NCI-H82 treated with DMSO at 0.1 percent for 48 hours (cell line): ENCODE results near the gene FER.
"Not testable (repeated sequence)": the region's sequence is repeated elsewhere in the genome, so short reads cannot be mapped to it uniquely, and the experiment has no call there.

Experiments used
- DNase-seq: peaks from one replicate; lab custom pipeline; 2025; ENCODE audit not compliant: unreplicated experiment; lab: John Stamatoyannopoulos, UW

The FER gene

DNA sequence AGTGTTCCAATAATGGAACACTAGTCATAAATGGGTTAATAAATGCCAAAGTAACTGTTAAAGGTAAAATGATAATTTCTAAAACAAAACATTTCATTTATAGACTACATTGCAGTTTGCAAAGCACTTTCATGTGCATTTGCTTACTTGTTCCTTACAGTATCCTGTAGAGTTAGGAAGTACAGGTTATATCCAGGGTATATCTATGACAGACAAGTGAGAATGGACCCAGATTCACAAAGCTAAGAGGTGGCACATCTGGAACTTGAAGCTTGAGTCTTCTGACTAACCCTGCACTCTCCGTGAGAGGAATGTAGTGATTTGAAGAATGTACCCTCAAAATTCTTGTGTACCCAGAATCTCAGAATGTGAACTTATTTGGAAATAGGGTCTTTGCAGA is 121.4 kb downstream of the FER start:
- DNase-seq = no peak

GRCh38 chr5:108876451-108876850 is 128.8 kb downstream of the FER start:
- no peak for DNase-seq

GRCh38 chr5:108878756-108879155 is 131.1 kb downstream of the FER start:
- DNase-seq = peak; percentile 2

DNA sequence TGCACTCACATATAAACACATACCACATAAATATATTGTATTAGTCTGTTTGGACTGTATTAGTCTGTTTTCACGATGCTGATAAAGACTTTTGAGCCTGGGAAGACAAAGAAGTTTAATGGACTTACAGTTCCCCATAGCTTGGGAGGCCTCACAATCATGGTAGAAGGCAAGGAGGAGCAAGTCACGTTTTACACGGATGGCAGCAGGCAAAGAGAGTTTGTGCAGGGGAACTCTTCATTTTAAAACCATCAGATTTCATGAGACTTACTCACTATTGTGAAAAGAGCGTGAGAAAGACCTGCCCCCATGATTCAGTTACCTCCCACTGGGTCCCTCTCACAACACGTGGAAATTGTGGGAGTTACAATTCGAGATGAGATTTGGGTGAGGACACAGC is 133.4 kb downstream of the FER start:
- DNase-seq = no peak

- no peak for DNase-seq
These were observed 137.0 kb downstream of the FER start for GRCh38 chr5:108884736-108885135.

GRCh38 chr5:108898257-108898656 is 150.6 kb downstream of the FER start:
- no peak for DNase-seq

DNA sequence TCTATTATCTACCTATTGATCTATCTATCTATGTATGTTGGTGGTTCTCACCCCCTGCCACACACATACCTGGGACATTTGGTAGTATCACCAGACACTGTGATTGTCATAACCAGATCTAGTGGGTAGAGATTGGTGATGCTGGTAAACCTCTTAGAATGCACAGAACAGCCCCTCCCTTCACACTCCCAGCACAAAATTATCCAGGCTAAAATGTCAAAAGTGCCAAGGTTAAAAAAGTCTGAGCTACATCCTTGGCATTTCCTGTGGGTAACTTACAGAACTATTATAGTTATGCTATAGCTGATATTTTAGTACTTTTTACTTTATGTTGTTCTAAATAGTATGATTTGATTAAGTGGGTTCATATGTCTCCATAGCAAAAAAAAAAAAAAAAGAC is 151.0 kb downstream of the FER start:
- DNase-seq = no peak

GRCh38 chr5:108899244-108899643 is 151.5 kb downstream of the FER start:
- not testable (repeated sequence) for DNase-seq

DNA sequence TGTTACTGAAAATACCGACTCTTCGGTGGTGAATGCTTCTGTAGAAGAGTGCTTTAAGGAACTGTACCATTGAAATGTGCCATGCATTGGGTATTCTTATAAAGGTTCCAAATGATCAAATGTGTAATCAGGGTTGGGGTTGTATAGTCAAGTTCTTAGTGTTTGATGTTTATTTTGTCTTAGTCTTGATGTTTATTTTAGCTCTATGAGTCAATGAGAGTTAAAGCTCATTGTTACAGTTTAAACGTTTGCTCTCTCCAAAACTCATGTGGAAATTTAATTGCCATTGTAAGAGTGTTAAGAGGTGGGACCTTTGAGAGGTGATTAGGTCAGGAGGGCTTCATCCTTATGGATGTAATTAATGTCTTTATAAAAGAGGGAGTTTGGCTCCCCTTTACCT is 153.0 kb downstream of the FER start:
- DNase-seq = no peak

DNA sequence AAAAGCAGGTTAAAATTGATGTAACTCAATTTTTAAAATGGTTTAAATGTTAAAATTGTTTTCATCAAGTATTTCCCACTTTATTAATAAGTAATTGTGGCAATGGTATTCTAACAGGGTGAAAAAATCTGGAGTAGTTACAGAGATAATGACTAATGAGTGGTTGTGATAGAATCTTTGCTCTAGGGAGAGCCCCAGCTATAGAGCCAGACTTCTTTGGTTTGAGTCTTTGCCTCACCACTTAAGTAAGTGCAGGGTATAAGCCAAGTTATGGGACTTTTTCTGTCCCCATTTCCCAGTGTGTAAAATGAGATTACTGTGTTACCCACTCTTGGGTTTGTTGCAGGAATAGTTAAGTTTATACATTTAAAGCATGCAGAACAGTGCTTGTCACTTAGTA is 158.1 kb downstream of the FER start:
- DNase-seq = no peak

GRCh38 chr5:108910627-108911026 is 162.9 kb downstream of the FER start:
- no peak for DNase-seq

DNA sequence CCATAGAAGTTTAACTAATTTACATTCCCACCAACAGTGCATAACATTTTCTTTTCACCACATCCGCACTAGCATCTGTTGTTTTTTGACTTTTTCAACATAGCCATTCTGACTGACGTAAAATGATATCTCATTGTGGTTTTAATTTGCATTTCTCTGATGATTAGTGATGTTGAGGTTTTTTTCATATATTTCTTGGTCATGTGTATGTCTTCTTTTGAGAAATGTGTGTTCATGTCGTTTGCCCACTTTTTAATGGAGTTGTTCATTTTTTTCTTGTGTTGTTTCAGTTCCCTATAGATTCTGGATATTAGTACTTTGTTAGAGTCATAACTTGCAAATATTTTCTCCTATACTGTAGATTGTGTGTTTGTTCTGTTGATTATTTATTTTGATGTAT is 163.4 kb downstream of the FER start:
- no peak for DNase-seq

DNA sequence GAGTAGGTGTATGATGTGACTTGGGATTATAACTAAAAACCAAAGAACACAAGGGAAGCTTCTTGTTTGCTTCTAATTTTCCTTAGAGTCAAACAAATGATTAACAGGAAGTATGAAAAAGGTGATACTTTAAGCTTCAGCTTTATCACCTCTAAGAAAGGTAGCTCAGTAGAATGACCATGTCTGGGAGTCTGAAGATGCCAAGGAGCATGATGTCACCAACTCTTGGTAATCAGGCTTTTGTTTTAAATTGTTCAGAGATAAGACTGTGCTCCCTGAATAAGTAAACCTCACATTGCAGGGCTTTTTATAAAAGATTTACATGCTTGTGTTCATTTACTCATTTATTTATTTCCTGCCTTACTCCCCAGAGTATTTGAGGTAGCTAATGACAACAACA is 169.9 kb downstream of the FER start:
- DNase-seq = no peak

- DNase-seq = no peak
These were observed 172.1 kb downstream of the FER start for GRCh38 chr5:108919591-108920326.

DNA sequence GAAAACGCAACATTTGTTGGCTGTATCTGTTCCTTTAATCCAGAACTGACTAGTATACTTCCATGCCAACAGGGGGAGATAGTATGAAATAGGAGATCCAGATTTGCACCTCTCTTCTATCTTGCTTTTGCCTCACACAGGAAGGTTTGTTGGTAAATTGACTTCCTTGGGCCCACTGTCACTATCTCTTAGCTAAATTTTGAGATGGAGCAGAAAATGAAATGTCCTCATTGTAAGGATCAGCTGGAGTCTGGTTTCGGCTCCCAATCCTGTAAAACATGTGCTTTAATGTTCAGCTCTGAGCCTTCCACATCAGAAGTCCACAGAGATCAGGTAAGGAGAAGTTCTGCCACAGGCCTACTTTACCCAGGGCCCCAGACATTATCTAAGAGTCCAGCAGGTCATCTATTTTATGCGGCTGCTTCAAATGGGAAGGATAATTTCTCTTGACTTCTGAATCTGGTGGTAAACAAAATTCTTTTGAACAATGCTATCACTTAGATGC is 176.8 kb downstream of the FER start:
- DNase-seq = no peak

DNA sequence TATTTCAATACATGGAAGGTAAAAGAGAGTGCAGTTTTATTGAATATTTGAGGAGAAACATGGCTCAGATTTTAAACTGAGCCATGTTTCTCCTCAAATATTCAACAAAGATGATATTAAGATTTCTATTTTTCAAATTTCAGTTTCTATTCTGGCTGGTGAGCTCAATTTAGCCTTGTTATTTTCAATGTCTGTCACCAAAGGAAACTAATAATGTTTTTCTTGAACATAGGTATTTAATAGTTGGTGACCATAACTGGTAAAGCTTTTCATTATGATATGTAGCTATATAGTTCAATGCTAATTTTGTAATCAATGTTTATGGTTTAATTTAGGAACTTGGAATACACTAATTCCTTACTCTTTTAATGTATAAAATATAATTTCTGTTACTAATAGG is 177.4 kb downstream of the FER start:
- DNase-seq = no peak

DNA sequence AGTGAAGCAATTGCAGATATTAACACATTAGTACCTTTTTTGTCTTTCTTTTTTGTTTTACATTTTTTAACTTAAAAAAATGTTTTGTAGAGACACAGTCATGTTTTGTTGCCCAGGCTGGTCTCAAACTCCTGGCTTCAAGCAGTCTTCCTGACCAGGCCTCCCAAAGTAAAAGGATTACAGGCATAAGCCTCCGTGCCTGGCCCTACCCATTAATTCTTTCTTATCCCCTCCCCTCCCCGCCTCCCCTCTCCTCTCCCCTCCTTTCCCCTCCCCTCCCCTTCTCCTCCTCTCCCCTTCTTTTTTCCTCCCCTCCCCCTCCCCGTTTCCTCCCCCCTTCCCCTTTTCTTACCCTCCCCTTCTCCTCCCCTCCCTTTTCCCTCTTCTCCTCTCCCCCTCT is 182.4 kb downstream of the FER start:
- no peak for DNase-seq

DNA sequence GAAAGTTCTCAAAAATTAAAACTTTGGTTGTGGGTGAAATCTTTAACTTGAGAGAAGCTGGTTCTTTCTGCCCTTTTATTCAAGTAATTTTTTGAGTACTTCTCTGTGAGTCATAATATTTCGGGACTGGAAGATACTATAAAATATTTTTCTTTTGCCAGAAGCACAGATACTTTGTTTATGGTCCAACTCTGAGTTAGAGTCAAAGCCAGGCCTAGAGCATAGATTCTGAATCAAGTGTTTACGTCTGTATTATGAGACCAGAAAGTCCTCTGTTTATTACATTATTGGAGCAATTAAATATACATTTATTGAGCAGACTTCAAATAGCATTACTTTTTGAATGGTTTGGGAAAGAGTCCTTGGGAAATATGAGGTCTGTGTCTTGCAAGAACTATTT is 187.9 kb downstream of the FER start:
- DNase-seq = no peak

DNA sequence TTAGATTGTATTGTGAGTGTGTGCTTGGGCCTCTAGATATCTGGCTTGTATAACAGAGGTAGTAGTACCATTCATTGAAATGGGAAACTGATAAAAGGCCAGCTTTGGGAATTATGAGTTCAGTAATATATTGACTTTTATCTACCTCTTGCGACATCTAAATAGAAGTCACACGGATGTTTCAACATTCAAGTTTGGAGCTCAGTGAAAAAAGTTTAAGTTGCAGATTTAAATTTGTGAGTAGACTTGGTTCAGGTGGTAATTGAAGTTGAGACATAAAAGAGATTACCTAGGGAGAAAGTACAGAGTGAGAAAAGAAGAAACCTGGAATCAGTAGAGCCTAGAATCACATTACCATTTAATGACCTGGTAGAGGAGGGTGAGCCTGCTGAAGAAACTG is 189.5 kb downstream of the FER start:
- DNase-seq = no peak

DNA sequence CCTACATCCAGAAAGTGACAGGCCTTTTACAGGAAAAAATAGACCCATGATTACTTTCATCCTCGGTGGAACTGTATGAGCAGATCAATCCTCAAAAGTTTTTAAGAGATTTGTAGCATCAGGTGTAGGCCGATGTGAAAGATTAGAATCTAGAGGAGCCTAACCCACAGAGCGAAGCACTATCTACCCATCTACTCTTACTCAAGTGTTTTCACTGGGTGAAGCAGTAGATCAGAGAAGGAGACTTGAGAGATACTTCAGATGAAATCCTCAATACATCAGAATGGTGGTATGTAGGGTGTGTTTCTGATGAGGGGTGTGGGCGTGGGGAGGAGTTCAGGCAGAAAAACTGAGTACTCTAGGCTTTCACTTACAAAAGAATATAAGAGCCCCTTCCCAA is 192.8 kb downstream of the FER start:
- no peak for DNase-seq

DNA sequence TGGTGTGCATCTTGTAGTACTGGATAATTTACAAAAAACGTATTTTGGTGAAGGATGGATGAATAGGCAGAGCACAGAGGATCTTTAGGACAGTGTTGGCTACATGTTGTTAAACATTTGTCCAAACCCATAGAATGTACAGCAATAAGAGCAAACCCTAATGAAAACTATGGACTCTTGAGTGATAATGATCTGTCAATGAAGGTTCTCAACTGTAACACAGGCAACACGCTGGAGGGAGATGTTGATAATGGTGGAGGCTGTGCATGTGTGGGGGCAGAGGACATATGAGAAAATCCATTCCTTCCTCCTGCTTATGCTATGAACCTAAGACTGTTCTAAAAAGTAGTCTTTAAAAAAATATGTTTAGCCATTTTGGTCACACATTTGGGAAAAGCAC is 194.0 kb downstream of the FER start:
- no peak for DNase-seq

DNA sequence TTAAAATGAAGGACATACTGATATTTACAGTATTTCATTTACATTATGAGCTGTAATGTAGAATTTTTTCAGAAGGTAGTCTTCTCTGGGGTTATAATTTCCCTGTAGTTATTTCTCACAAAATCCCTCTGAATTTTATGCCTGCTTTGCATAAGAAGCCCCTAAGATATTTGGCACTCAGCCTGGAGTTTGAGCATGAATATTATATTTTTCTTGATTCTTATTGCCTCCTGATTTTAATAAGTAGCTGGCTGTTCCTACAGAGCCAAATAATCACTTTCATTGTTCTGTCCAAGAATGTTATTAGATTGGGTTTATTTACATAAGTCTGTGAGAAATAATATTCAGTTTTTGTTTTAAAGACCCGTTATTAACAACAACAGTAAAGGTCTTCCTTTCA is 195.0 kb downstream of the FER start:
- DNase-seq = no peak

GRCh38 chr5:108945094-108945493 is 197.4 kb downstream of the FER start:
- DNase-seq = no peak
